Chondrocyte (in vitro differentiated cells): ENCODE data around the gene SIPA1L3. TPM values are rescaled to one million over a fixed set of nuclear protein-coding genes. Genes with fewer than 3 reads are reported as not detected.

Source experiments
- DNase-seq: peaks from one replicate; pipeline ENCODE4 v3.0.0; 2021; ENCODE audit warnings: mixed read lengths, low spot score
- H3K27ac Mint-ChIP-seq: one replicate; pipeline ENCODE4 v1.8.0; 2021; ENCODE audit warnings: mild to moderate bottlenecking, moderate library complexity, mixed read lengths; ENCODE audit not compliant: unreplicated experiment
- H3K27me3 Mint-ChIP-seq: 2 replicates; pipeline ENCODE4 v1.8.0; 2021; ENCODE audit warnings: low read depth, mixed read lengths
- H3K36me3 Mint-ChIP-seq: 2 replicates; pipeline ENCODE4 v1.8.0; 2021; ENCODE audit warnings: low read depth, mixed read lengths
- H3K4me1 Mint-ChIP-seq: 2 replicates; pipeline ENCODE4 v1.8.0; 2021; ENCODE audit warnings: low read depth, mild to moderate bottlenecking, mixed read lengths
- H3K4me3 Mint-ChIP-seq: one replicate; pipeline ENCODE4 v1.8.0; 2021; ENCODE audit warnings: mild to moderate bottlenecking, moderate library complexity, mixed read lengths; ENCODE audit not compliant: unreplicated experiment
- H3K9me3 Mint-ChIP-seq: 2 replicates; pipeline ENCODE4 v1.8.0; 2021; ENCODE audit warnings: low read depth, mixed read lengths
- CTCF ChIP-seq: fragments of 200-600 bp; sonication (generic); IDR thresholded peaks from 2 replicates; pipeline ENCODE4 v1.5.0; 2021; ENCODE audit warnings: antibody characterized with exemption, mild to moderate bottlenecking, moderate library complexity
- total RNA-seq: library from RNA; stranded (reverse); gene quantifications from 3 replicates; pipeline ENCODE4 v1.2.1, GENCODE V29; 2021

Gene SIPA1L3
- total RNA-seq, 1 donor from 2014 or later = 17.5 TPM

GRCh38 chr19:38253788-38254187, 346.8 kb downstream of the SIPA1L3 start:
- Mint-ChIP-seq H3K36me3 (peaks cover 7% of the 10 kb centered on the region), H3K4me1 (peaks cover 68% of the 10 kb centered on the region), H3K27ac (peak overlapping the region; percentile 95), H3K9me3 (no peaks in the 10 kb centered on the region), H3K4me3 (peak overlapping the region; percentile 64), H3K27me3 (no peaks in the 10 kb centered on the region)
- no peak for TF ChIP-seq CTCF
- no peak for DNase-seq

DNA sequence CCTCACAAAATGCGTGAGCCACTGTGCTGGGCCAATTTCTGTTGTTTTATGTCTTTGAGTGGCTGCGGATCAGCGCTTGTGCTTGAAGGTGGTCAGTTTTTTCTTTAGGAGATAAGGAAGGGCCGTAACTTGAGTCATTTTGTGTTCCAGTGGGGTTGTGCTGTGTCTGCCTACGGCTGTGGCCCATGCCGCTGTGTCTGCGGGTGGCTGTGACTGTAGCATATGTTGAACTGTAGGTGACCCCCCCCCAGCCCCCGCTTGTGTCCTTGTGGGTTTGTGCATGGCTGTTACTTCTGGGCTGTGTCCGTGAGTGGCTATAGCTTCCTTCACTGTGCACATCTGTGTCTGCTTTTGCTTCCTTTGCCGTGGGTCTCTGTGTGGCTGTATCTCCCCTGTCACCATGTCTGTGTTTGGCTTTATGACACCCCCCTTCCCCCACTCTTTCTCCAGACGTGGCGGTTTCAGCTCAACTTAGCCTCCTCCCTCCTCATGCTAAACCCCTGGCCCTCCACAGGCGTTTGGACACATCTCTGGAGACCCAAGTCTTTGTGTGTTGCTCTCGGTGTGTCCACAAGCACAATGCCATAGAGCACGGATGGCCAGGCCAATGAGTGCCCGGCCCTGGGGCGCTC, 348.5 kb downstream of the SIPA1L3 start:
- H3K27ac Mint-ChIP-seq = peak overlapping the region; percentile 93
- TF ChIP-seq CTCF = no peak
- DNase-seq = no peak
- peaks cover 7% of the 10 kb centered on the region for H3K36me3 Mint-ChIP-seq
- no peaks in the 10 kb centered on the region for H3K9me3 Mint-ChIP-seq
- H3K4me3 Mint-ChIP-seq = peak overlapping the region; percentile 94
- H3K27me3 Mint-ChIP-seq = no peaks in the 10 kb centered on the region
- H3K4me1 Mint-ChIP-seq = peaks cover 61% of the 10 kb centered on the region

Other genes starting within 250 kb of the SIPA1L3 start
- gene ZNF607, start 187.4 kb upstream of the SIPA1L3 start, total RNA-seq = 5.5 to 9.2 TPM (median 6.8 TPM) in 3 replicates
- 6.9 to 12.7 TPM (median 9.7 TPM) in 3 replicates for gene ZNF573, start 127.6 kb upstream of the SIPA1L3 start, total RNA-seq
- gene WDR87, start 614 bp upstream of the SIPA1L3 start, total RNA-seq = not detected in 3 replicates